Fibroblast of skin of left quadriceps (primary cell): Measurements from ENCODE around the gene LSM2.
"Not testable (repeated sequence)": the region's sequence is repeated elsewhere in the genome, so short reads cannot be mapped to it uniquely, and the experiment has no call there.

Experiments
- DNase-seq, 2 experiments: peaks; one replicate each; pipeline ENCODE4 v3.0.0-alpha.2; 2013; ENCODE audit warnings: low read depth in 2 of 2

Gene LSM2

GRCh38 chr6:31797588-31797987 is 9.2 kb downstream of the LSM2 start:
- no peak for DNase-seq

GRCh38 chr6:31796993-31797385 is 9.8 kb downstream of the LSM2 start:
- DNase-seq = no peak

- DNase-seq = peak; percentile 67 to 73
These were observed 11.0 kb downstream of the LSM2 start, which contains the start of gene VARS1 for GRCh38 chr6:31795616-31796298. Gene VARS1 (minus strand): TSS chr6:31795752. CDS start chr6:31795217, 535 bp downstream.

- no peak for DNase-seq
These were observed 11.7 kb downstream of the LSM2 start for GRCh38 chr6:31794866-31795615.

DNA sequence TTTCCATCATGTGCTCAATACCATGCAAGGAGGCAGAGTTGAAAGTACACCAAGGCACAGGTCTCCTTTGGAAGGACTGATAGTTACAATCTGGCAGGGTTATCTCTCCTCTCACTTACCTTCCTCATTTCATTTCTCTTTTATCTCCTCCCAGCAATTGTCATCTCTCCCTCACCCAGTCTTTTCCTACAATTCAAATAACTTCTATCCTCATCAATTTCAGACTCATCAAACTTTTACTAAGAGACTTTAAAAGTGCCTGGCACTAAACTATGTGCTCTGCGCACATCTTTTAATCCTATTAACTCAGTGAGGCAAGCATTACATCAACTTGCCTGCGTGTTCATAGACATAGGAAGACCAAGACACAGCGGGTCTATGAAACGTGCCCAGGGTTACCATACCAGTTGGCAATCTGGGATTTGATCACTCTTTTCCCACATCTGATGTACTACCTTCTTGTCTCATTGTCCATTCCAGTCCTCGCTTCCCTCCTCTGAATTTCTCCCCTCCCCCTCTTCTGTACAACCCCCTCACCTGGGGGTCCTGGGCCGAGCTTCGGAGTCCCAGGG is 12.4 kb downstream of the LSM2 start:
- DNase-seq = no peak

DNA sequence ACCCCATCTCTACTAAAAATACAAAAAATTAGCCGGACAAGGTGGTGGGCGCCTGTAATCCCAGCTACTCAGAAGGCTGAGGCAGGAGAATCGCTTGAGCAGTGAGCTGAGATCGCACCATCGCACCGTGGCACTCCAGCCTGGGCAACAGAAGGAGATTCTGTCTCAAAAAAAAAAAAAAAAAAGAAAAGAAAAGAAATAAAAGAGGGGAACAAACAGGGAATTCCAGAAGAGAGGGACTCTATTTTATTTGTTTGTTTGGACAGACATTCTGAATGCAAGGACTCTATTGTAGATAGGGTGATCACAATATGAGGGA is 12.9 kb downstream of the LSM2 start:
- not testable (repeated sequence) for DNase-seq

DNA sequence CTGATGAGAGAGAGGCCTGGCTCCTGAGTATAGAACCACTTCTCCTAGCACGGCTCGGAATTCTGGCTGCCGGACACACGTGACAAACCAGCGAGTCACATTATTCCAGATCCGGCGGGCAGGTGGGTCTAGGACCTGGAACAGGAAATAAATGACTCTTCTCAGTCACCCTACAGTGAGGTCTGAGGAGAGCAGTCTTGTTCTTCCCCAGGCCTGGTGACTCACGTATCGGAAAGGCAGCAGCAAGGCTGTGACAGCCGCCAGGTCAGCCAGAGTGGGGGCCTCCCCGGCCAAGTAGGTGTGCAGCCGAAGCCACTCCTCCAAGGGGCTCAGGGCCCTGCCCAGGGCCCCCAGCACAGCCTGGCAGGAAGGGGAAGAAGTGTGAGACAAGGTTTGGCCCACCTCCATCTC is 14.0 kb downstream of the LSM2 start:
- no peak for DNase-seq

GRCh38 chr6:31792090-31792374 is 14.7 kb downstream of the LSM2 start:
- DNase-seq = no peak

DNA sequence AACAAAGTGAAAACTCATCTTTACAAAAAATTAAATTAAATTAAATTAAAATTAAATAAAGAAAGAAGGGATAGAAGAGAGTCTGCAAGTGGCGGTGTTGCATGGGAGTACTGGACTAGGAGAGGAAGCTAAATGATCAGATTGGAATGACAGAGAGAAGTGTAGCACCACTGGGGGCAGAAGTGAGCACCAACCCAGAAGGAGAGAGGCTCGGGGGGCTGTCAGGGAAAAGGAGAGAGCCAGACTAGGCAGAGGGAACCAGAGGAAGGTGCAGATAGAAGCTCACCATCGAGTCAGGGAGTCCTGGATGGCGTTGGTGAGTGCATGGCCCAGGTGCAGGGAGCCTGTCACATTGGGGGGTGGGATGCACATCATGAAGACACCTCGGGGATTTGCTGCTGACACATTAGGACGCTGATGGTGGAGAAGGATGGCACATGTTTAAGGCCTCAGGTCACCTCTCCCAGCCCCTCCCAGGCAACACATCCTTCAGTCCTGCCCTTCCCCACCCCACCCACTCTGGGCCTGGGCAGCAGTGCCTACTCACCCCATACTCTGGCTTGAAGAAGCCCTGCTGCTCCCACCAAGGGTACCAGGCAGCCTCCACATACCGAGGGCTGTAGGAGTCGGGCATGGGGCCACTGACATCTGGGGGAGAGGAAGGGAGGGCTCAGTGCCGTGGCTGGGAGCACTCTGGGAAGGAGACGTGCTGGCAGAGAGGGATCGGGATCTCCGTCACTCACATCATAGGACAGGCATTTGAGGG is 15.3 kb downstream of the LSM2 start:
- DNase-seq = peak in 1 of 2 experiments; percentile 24

DNA sequence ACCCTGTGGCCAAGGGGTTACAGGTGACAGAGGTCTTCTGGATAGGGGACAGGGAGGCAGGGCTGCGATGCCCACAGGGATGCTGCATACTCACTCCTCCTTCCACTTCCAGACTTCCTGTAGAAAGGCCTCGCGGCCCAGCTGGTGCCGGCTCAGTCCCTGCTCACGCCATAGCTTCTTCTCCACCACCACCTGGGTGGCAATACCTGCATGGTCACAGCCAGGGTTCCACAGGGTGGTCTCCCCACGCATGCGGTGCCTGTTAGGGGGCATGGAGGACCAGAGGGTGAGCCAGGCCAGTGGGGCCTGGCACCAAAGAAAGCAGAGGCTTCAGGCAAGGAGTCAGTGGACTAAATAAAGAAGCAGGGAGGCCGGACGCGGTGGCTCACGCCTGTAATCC is 21.3 kb downstream of the LSM2 start:
- DNase-seq = no peak

DNA sequence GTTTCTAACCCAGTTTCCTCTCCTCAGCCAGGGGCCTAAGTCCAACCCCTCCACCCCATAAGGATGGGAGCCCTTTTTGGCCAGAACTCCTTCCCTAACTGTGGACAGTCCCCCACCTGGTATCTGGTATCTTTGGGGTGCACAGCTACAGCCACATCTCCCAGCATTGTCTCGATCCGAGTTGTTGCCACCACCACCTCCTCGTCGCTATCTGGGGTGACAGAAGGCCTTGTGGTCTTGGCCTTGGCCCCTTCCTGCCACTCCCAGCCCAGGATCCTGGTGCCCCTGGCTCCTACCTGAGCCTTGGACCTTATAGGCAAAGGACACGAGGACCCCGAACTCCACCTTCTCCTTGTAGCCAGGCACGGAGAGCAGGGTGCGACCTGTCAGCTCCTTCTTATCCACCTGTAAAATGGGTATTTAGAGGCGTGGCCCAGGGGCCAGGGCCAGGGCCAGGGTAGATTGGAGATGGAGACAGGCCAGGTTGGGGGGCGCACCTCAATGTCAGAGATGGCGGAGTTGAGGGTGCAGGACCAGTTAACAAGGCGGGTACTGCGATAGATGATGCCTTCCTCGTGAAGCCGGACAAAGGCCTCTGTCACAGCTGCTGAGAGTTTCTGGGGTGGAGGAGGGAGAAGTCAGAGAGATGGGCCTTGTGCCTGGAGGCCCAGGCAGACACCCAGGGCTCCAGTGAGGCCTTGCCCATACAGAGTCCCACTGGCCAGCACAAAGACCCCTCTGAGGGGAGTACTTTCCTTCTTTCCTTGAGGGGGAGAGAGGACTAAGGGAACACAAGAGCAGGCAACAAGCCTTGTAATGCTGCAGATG is 22.5 kb downstream of the LSM2 start:
- no peak for DNase-seq

- DNase-seq = no peak
These were observed 24.5 kb downstream of the LSM2 start for GRCh38 chr6:31782126-31782855.

DNA sequence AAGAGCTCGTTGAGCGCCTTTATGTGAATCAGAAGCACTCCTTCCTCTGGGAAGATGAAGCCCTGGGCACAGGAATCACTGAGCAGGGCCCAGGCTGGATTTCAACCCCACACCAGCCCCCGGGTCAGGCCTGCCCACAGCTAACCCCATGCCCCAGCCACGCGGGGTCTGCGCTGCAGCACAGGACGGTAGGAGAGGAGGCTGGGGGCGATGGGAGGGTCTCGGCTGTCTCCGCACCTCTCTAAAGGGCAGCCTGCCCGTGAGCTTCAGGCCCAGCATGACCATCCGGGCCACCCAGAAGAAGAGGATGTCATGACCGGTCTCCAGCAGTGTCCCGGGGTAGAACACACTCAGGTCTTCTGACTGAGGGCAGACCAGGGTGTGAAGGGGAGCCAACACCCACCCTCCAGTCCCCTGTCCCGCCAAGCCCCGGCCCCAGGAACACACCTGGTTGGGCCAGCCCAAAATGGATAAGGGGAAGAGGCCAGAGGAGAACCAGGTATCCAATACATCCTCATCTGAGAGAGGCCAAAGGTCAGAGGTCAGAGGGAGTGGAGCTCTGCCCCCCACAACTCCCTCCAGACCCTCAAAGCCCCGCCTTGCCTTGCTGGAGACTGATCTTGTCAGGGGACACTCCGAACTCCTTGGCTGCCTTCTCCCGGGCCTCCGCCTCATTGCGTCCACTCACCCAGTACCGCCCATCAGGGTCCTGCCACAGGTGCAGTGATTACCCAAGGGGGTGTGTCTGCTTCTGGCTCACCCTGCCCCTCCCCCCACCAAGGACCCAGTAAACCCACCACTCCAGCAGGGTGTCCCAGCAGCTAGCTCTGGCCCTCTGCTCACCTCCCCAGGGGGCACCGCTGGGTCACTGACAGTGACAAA is 25.3 kb downstream of the LSM2 start:
- no peak for DNase-seq

DNA sequence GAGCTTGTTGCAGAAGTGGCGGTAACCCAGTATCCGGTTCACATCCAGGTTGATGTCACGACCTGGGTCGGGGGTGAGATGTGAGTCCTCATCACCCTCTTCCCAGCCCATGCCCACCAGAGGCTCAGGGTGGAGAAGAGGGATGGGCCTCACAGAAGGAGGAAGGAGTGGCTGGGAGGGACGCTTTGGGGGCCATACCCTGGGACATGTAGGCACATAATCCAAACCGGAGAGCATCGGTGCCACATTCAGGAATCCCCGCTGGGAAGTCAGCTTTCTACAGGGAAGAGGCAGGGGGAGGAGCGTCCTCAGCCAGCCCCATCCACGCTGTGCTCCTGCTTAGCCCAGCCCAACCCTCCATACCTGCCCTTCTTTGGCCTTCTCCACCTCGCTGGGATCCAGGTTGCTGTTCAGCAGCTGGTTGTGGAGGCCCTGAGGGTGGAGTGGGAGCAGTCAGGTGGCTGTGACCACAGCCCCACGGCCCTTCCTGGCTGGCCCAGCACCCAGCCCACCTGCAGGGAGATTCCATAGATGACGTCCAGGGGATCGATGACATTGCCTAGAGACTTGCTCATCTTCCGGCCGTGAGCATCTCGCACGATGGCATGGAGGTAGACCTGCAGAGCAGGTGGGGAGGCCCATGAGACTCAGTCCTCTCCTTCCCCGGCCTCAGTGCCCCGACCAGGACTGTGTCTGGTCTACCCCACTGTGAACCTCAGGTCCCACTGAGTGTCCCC is 26.1 kb downstream of the LSM2 start:
- no peak for DNase-seq

DNA sequence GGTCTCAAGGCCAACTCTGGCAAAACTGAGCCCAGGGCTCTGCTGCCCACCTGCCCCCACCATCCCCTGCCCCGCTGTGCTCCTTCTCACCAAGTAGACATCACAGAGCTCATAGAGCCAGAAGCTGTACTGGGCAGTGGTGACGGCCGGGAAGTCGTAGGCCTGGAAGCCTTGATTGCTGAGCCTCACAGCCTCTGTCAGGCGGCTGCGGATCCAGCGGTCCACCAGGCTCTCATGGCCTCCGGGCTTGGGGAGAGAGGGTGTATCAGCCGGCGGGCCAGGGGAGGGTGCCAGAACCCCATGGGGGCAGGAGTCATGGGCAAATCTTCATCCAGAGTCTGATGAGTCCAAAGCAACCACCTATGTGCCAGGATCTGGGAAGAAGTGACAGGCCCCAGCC is 26.9 kb downstream of the LSM2 start:
- no peak for DNase-seq

- no peak for DNase-seq
These were observed 27.5 kb downstream of the LSM2 start for GRCh38 chr6:31778999-31779885.

- DNase-seq = no peak
These were observed 28.6 kb downstream of the LSM2 start for GRCh38 chr6:31778193-31778592.

DNA sequence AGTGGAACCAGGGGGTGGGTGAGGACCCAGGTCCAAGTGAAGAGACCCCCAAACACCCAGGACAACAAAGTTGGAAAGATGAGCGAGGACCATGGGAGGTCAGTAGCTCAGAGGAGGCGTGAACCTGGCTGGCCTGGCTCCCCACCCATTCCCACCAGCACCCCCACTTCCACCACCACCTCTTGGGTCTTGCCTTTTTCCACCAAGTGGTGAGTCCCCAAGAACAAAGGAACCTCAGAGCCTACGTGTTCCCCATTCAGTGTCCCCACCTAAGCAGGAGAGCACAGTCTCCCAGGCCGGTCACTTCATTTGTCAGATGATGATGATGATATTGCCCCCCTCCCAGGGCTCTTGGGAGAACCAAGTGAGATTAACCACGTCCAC is 29.1 kb downstream of the LSM2 start:
- DNase-seq = no peak
